ENCODE measurements around the gene KIF26B.
"Not testable (repeated sequence)": the region's sequence is repeated elsewhere in the genome, so short reads cannot be mapped to it uniquely, and the experiment has no call there.

The KIF26B gene

GRCh38 chr1:245666412-245666811 is 511.6 kb downstream of the KIF26B start:
- DNase-seq, result no peak

- no peak for DNase-seq
These were observed 516.6 kb downstream of the KIF26B start for GRCh38 chr1:245671349-245671748.

GRCh38 chr1:245671966-245672767 is 517.4 kb downstream of the KIF26B start:
- no peak for DNase-seq

- DNase-seq, result not testable (repeated sequence)
These were observed 518.3 kb downstream of the KIF26B start for GRCh38 chr1:245672836-245673656.

GRCh38 chr1:245673881-245674414 is 519.2 kb downstream of the KIF26B start:
- no peak for DNase-seq

- no peak for DNase-seq
These were observed 522.9 kb downstream of the KIF26B start for GRCh38 chr1:245677461-245678240.

GRCh38 chr1:245678860-245679411 is 524.2 kb downstream of the KIF26B start:
- DNase-seq, result no peak

GRCh38 chr1:245679821-245680780 is 525.3 kb downstream of the KIF26B start:
- no peak for DNase-seq

- DNase-seq, result no peak
These were observed 528.1 kb downstream of the KIF26B start for GRCh38 chr1:245682638-245683628.

GRCh38 chr1:245683676-245684075 is 528.9 kb downstream of the KIF26B start:
- DNase-seq, result no peak

- no peak for DNase-seq
These were observed 529.4 kb downstream of the KIF26B start for GRCh38 chr1:245684166-245684565.

- no peak for DNase-seq
These were observed 529.8 kb downstream of the KIF26B start for GRCh38 chr1:245684571-245684970.

- no peak for DNase-seq
These were observed 530.5 kb downstream of the KIF26B start for GRCh38 chr1:245685111-245685810.

GRCh38 chr1:245686006-245686405 is 531.2 kb downstream of the KIF26B start:
- DNase-seq, result no peak

- no peak for DNase-seq
These were observed 531.8 kb downstream of the KIF26B start for GRCh38 chr1:245686446-245687030.

- no peak for DNase-seq
These were observed 532.4 kb downstream of the KIF26B start for GRCh38 chr1:245687152-245687635.

- no peak for DNase-seq
These were observed 533.1 kb downstream of the KIF26B start for GRCh38 chr1:245687636-245688535.

Data from activated CD8-positive, alpha-beta memory T cell treated with anti-CD3 and anti-CD28 coated beads, Interleukin-2, amount 50 U/mL, for 4 hours (primary cell).